Tibial nerve (tissue), 4 donors: ENCODE data around the gene MYOM1.

Experiments used
- CTCF ChIP-seq, 5 experiments: fragments of 200-600 bp in 3 of 5; fragments of 450-650 bp in 2 of 5; sonication (generic) in 3 of 5; IDR thresholded peaks; one replicate each; pipeline ENCODE4 v1.5.1; 2016 to 2019; ENCODE audit warnings: antibody characterized with exemption in 5 of 5, mild to moderate bottlenecking in 3 of 5, moderate library complexity in 2 of 5
- EP300 ChIP-seq, 2 donors: sonication (generic); formaldehyde crosslinking; IDR thresholded peaks; one replicate each; pipeline ENCODE4 v1.6.1; 2017; ENCODE audit warnings: antibody characterized with exemption in 2 of 2, mild to moderate bottlenecking in 1 of 2
- POLR2A ChIP-seq, 2 donors: fragments of 450-650 bp; IDR thresholded peaks; one replicate each; pipeline ENCODE4 v1.6.1; 2017; ENCODE audit warnings: antibody characterized with exemption in 2 of 2, mild to moderate bottlenecking in 2 of 2, moderate library complexity in 2 of 2

GRCh38 chr18:3233433-3234168 is 13.8 kb upstream of the MYOM1 start:
- TF ChIP-seq CTCF (IDR thresholded peaks at IDR 0.05) (no peak), POLR2A (IDR thresholded peaks at IDR 0.05) (no peak), EP300 (IDR thresholded peaks at IDR 0.05) (no peak)
